Stimulated activated CD8-positive, alpha-beta memory T cell treated with anti-CD3 and anti-CD28 coated beads, Interleukin-4, amount 100 ng/mL, for 48 hours (primary cell): ENCODE data around the gene CERS6.

Experiments
- DNase-seq: peaks from one replicate; pipeline ENCODE4 v3.0.0-alpha.2; 2020

Gene CERS6

DNA sequence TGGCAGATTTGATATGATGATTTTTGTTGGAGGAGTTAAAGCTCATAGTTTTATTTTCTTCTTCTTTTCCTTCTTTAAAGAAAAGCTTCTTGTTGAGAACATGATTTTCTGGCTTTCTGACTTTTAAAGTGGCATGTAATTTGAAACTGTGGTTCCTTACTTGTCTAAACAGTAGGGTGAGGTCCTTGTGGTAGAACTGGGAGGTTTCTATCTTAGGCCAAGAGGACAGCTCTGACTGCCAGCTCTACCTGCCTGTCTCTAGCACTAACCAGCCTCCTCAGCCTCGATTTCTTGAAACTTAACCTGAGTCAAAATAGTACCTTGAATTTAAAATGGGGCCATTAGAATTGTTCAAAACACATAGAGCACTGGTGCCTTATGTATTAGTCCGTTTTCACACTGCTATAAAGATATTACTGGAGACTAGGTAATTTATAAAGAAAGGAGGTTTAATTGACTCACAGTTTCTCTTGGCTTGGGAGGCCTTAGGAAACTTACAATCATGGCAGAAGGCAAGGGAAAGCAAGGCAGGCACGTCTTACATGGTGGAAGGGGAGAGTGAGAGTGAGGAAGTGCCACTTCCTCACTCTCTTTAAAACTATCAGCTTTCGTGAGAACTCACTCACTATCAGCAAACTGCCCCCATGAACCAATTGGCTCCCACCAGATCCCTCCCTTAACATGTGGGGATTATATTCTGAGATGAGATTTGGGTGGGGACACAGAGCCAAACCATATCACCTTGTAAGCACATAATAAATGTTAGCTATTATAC is 119.0 kb downstream of the CERS6 start:
- no peak for DNase-seq

DNA sequence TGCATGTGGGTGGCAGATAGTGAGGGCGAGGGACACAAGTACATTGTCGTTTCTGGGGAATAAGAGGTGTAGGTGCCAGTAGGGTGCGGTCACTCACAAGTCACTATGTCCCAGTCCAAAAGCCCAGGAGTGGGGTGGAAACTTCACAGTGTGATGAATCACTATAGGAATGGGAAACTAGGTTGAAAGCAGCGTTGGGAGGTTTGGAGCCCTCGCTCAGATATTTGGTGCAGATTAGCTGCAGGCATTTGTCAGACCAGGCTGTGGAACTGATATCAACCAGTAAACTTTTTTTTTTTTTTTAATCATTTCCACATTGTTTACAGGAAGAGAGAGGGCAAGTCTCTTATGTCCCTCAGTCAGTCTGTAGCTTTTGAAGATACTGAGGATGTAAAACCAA is 121.8 kb downstream of the CERS6 start:
- no peak for DNase-seq

DNA sequence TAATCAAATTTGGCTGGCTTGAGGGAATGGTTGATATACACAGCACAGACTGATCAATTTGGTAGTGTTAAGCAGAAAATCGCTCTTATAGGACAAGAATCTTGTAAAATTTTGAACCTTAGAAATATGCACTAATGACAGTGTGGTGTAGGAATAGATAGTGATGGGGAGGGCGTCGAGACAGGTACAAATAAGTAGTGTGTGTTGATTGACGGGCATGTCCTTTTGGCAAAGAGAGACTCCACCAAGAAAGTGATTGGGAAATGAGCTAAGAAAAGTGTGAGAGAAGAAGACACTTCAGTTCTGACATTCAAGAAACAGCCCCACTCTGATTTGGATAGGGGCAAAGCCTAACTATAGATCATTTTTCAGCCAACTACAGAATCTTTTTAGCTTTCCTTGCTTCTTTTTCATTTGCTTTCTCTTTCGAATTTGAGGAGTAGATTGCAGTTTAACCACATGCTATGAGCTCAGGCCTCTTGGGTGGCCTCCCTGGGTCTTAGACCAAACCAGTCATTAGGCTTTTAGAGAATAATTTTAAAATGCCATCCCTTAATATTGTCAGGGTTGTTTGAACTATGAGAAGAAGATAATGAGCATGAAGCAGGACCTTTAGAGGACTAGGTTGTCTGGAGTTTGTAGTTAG is 127.1 kb downstream of the CERS6 start:
- no peak for DNase-seq

DNA sequence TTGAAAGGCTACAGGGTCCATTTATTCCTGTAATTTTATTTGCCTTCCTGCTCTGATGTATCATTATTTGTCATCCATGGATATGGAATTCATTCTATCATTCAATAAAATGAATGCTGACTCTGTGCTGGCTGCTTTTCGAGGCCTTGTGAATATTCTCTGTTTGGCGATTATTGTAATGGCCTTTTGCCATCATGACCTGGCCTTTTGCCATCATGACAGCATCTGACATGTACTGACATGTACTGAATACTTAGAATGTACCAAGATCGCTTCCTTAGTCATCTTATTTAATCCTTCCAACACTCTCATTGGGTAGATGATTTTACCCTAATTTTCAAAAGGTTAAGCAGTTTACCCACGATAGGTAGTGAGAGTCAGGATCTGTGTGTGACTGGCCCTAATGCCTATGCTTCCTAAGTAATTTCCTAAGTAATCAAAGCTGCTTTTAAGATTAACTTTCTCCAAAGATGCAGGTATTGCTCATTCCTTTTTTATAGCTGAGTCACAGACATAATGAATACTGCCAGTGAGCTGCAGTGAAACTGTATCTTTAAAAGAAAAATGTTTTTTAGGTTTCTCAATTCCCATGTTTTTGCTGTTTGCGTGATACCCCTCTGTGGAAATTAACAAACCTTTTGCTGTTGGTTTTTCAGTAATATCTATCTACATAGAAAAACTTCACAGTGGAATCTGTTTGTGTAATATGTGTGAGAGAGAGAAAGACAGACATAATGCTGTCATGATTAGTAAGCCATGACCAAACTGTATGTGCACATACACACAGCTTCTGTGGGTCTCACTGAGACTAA is 127.8 kb downstream of the CERS6 start:
- no peak for DNase-seq

DNA sequence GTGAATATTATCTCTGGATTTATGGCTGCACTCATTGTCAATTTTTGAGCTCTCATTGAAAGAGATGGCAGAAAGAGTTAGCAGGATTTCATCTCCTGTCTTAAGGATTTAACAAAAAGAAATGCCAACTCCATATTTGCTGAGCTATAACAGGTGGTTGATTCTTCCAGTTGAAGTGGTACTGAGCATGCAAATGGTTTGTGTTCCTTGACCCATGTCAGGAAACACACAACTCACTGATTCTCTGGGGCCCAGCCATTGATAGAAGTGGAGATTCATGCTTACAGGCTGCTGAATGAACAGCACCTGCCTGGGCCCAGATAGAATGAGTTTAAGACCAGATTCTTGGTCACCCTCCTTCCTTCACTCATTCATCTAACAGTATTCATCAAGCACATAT is 128.8 kb downstream of the CERS6 start:
- DNase-seq, result no peak

DNA sequence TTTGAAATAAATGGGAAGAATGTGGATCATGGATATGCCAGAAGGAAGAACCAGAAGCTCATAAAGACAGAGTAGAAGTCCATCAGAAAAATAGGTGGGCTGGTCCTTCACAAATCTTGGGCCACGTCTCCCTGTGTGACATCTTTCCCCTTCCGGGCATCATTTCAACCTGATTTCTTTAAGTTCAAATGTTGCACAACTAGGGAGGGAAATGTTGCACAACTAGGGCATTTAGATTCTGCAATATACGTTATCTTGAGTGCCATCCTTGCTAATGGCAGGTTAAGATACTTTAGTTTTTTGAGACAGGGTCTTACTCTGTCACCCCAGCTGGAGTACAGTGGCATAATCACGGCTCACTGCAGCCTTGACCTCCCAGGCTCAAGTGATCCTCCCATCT is 129.6 kb downstream of the CERS6 start:
- DNase-seq, result no peak

DNA sequence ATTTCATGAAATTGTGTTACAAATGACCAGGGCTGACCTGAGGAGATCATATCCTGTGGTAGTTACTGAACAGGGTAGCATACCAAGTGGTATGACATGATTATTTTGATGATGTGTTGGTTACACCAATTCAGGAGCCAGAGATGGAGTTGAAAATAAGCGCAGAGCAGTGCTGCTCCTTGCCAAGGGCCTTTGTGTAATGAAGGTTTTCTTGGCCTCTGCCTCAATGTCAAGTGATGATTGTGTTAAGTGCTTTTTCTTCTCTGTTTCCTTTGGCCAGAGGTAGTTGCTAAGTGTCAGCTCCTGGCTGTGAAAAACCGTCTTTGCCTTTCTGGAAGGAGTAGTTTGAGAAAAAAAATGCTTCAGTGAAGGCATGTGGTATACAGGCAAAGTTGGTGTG is 131.2 kb downstream of the CERS6 start:
- no peak for DNase-seq

DNA sequence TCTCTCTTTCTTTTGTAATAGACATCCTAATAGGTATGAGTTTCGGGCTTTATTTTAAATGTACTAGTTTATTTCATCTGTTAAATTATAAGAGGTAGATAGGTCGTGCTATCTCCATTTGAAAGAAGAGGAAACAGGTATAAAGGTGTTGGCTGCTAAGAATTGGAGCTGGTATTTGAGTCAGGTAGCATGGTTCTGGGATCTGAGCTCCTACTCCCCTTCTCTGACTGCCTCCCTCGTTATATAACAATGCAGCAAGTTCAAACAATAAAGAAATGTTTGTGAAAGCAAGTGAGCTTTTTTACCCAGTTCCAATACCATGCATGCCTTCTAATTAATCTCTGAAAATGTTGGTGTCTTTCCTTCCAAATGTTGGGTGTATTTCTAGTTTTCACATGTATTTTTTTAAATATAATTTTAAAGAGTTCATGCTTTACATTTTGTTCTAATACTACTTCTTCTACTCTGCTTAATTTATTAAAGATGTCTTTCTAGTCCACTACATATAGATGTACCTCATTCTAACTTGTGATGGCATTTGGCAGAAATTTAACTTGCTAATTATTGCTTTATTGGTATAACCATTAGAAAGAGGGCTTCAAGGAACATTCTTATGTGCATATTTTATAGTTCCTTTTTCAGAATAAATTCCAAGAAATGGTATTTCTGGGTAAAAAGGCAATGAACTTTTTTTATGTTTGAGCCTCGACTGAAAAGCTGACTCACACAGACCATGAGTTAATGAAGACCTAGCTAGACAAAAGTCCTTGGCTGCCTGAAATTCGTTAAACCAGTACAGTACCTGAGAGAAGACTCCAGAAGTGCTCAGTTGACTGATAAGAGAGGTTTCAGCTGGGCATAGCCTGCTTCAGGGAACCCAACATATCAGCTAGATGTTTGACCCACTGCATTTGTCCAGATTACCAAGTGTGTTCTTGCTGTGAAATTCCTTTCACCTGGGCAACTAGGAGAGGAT is 133.5 kb downstream of the CERS6 start:
- no peak for DNase-seq

DNA sequence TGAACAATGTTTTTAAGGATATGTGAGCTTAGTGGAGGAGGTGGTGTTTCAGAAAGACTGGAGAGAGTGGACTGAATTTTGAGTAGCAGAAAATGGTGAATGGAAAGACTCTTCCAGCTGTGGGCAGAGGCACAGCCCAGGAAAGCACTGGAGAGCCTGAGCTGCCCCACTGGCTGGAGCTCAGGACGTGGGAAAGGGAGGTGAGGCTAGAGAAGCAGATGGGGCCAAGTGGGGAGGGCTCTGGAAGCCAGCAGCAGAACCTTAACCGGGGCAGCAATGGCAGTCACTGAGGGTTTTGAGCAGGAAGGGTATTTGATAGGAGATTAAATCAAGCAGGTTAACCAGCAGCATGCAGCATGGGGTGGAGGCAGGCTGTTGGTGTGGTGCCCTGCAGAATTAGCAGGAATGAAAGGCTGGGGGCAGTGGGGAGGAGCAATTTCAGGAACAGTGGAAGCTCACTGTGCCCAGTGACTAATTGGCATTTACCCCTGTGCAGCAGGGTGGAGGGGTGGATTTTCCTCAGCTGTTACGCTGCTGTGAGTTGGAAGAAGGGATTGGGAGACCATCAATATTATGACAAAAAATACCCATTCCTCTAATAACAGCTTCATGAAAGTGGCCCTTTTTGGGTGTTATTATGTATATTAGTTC is 136.2 kb downstream of the CERS6 start:
- no peak for DNase-seq

DNA sequence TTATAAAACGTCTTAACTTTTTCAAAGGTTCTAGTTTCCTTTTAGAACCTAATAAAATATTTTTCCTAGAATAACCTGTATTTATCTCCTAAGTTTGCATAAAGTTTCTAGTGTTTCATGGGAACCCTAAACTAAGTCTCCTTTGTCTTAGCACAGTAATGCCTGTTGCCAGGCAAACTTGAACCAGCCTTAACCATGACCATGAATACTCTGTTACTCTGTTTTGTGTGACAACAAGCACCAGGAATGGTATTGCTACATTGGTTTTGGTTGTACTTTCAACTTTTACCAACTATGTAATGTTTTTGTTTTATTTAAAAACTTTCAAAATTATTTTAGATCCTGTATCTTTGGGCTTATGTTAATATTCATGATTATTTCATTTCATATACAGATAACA is 137.6 kb downstream of the CERS6 start:
- no peak for DNase-seq

DNA sequence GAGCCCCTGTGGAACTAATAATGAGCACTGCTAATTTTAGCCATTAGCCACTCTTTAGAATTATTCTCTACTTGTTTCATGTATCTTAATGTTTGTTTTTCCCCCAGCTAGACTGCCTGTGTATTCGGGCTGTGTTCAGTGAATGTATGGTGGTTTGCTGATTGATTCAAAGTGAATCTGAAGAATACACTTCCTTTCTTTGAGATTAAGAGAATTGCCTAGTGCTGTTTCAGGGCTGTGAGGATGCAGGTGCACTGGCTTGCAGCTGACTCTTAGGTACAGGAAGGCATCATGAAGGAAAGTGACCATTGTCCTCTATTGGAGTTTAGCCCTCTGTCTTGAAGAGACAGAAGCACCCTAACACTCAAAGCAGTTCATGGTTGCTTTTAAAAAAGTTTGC is 138.7 kb downstream of the CERS6 start:
- no peak for DNase-seq

DNA sequence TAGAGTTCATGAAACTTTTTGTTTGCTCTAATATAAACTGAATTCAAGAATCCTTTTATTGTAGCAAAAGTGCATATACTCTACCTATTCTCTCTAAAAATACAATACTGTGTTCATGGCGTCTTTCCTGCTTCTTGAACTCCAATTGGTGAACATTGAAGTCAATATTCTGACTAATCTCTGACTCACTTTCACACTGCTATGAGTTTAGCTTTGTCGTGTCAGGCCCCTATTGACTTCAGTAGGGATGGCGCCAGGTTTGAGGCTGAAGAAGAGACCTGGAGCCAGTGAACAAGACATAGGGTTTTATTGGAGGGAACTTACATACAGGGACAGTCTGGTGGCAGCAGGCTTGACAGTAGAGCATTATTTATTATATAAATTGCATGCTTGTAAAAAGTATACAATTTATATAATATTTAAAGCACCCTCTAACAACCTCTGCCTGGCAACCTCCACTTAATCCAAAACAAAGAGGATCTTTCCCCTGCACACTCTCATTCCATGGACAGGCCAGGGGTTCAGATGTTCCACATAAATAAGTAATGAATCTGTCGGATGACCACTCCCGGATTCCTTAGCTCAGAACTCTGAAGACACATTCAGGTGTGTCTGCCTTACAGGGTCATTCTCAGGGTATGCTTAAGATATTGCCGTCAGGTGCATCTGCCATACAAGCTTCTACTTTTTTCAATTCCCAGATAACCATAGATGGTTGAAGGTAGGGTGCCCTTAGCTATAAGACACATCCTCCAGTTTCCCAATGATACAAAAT is 141.0 kb downstream of the CERS6 start:
- DNase-seq, result no peak

DNA sequence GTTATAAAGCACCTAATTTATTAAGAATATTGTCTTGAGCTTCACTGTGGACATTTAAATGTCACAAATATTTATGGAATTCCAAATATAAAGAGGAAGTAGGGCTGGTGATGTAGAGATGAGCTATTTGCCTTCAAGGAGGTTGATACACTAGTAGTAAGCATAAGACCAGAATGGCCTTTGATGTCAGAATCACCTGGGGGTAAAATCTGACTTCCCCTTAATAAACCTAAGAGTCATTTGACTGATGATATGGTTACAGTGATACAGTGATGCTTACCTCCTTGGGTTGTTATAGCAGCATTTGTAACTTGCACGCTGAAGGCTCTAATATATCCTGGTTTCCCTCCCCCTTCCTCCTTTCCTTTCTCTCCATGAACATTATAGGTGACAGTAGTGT is 143.7 kb downstream of the CERS6 start:
- DNase-seq, result no peak

DNA sequence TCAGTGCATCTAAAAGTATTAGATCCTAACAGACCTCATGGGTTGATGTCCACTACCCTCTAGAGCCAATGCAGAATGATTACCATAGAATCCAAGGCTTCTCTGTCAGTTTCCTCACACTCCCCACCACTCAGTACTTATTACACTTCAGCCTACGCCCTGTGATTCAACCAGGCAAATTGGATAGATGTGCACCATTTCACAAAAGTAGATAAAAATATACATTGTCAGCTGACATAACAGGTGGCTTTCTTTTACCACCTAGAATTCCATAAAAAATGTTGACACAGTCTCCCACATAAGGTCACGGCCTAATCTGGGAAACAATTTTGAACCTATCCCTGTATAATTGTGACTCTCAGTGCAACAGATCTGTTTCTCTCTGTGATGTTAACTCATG is 144.9 kb downstream of the CERS6 start:
- no peak for DNase-seq

DNA sequence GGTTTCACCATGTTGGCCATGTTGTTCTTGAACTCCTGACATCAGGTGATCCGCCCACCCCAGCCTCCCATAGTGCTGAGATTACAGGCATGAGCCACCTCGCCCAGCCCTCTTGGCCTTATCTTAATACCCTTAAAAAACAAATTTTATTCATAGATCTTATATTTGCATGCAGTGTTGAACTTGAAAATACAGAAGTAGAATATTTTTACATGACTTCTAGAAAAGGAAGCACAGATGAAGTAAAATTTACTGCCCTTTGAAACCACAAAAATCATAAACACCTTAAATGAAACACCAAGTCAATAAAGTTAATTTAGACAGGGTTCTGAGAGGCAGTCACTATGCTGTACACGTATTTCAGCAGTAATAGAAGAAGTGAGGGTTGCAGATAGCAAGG is 145.7 kb downstream of the CERS6 start:
- DNase-seq, result no peak

DNA sequence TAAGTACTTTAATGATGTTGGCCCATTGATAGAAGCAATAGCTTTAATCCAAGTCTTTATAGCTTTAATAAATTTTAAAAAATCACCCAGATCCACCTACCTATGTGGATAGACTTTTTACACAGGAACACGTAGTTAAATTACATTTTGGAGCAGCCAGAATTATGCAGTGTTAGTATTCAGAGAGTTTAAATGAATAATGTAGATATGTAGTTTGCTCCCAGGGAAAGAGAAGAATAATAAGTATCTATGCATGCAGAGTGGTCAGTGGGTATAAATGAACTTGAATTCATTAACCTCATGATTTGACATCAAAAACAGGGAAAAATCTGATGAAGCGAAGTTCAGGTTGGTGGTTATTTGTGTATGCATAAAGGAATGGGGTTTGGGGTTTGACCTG is 146.3 kb downstream of the CERS6 start:
- DNase-seq, result no peak

DNA sequence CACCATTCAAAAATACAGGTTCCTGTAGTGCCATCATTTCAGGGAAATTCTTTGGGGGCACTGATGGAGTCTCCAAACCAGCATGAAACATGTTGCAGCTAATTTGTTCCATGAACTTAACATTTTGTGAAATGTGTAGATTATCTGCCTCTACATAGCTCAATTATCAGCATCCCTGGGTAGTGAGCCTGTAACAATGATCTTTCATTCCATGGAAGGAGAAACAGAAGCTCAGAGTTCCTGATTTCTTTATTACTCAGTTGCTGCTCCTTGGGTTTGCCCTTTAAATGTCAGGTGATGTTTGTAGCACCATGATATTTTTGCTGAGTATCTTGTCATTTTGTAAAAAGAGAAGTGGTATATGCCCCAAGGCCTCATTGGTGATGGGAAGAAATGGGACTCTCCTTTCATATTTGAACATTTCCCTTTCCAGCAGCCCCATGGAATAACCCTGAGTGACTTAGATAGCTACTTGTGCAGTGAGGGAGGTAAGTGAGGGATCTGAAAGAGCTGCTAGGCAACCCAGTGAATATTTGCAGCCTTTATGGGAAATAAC is 146.9 kb downstream of the CERS6 start:
- DNase-seq, result no peak

DNA sequence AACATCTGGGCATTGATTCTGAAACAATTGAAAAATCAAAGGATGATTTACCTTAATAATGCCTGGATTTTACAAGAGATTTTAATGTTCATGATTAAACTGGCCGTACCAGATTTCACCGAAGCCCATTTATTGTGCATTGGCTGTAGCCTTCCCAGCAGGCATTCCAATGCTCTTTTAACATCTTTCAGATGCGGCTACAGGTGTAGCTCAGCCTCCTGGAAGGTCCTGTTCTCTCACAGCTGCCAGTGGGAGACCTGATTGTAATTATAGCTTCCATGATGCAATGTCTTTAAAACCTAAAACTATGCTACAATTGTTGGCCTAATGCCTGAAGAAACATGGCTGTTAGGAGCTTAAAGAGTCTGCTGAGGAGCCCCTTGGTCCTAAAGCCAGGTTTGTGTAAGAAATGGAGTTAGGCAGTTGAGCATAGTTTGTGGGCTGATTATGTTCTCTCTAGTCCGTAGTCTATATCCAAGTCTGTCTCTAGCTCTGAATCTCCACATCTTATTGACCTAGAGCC is 147.4 kb downstream of the CERS6 start:
- DNase-seq, result no peak

DNA sequence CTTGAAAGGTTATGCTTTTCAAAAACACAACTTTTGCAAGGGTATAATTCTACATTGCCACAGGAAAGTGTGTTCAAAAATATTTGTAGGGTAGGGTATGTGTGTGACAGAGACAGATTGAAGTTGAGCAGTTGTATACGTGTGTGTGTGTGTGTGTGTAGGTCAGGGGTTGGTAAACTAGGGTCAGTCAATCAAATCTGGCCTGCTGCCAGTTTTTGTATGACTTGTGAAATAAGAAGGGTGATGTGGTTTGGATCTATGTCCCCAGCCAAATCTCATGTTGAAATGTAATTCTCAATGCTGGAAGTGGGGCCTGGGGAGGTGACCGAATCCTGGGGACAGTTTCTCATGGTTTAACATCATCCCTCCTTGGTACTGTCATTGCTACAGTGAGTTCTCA is 148.2 kb downstream of the CERS6 start:
- no peak for DNase-seq

DNA sequence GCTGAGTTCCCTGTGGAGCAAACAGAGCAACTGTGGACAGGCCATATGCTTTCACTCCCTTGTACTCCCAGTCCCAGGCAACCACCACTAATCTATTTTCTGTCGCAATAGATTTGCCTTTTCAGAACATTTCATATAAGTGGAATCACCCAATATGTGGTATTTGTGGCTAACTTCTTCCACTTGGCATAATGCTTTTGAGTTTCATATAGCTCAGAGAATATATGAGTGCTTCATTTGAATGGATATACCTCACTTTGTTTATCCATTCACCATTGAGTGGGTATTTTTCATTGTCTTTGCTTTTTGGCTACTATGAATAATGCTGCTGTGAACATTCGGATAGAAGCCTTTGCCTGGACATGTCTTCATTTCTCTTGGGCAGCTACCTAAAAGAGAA is 151.9 kb downstream of the CERS6 start:
- DNase-seq, result no peak

DNA sequence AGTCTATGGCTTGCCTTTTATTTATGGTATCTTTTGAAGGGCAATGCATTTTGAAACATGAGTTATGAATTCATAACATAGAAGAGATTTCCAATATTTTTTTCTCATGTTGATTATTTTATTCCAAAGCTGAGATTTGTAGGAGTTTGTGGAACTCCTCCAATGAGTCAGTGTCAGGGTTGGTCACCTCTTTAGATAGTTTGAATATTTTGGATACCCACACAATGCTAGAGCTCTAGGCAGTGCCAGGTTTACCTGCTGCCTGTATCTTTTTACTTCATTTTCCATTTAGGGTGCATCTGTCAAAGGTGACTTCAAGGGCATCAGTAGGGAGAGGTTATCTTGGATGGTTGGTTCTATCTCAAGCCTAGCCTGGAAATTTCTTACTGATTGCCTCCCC is 152.7 kb downstream of the CERS6 start:
- no peak for DNase-seq
